HG02884 (cell line): Measurements from ENCODE around the gene CENPU.
"Not testable (repeated sequence)": the region's sequence is repeated elsewhere in the genome, so short reads cannot be mapped to it uniquely, and the experiment has no call there.

Experiments used
- ATAC-seq: cut with Tn5 transposase; IDR thresholded peaks from one replicate; pipeline ENCODE4 v1.9.1; 2021; ENCODE audit warnings: mild to moderate bottlenecking, moderate library complexity; ENCODE audit not compliant: unreplicated experiment

The CENPU gene

GRCh38 chr4:184733654-184734524, at the start of gene CENPU:
TSS of gene CENPU (minus strand) at chr4:184734096. CDS start at chr4:184734062, 34 bp downstream.
- peak; percentile 80 for ATAC-seq

GRCh38 chr4:184782731-184783373, 49.0 kb upstream of the CENPU start:
- ATAC-seq = no peak

- not testable (repeated sequence) for ATAC-seq
These were observed 45.3 kb upstream of the CENPU start for GRCh38 chr4:184779160-184779559.

GRCh38 chr4:184778325-184778724, 44.4 kb upstream of the CENPU start:
- no peak for ATAC-seq

GRCh38 chr4:184776821-184777220, 42.9 kb upstream of the CENPU start:
- no peak for ATAC-seq

GRCh38 chr4:184775854-184776555, 42.1 kb upstream of the CENPU start:
- ATAC-seq = no peak

- no peak for ATAC-seq
These were observed 40.3 kb upstream of the CENPU start for GRCh38 chr4:184774152-184774551.

- ATAC-seq = no peak
These were observed 37.5 kb upstream of the CENPU start for GRCh38 chr4:184771416-184771815.

GRCh38 chr4:184769141-184769765, 35.4 kb upstream of the CENPU start:
- ATAC-seq = no peak

GRCh38 chr4:184768296-184768695, 34.4 kb upstream of the CENPU start:
- ATAC-seq = no peak

- ATAC-seq = no peak
These were observed 32.5 kb upstream of the CENPU start for GRCh38 chr4:184766446-184766845.

- ATAC-seq = no peak
These were observed 31.8 kb upstream of the CENPU start for GRCh38 chr4:184765473-184766340.

GRCh38 chr4:184764601-184765000, 30.7 kb upstream of the CENPU start:
- no peak for ATAC-seq

GRCh38 chr4:184763150-184763780, 29.4 kb upstream of the CENPU start:
- ATAC-seq = no peak

GRCh38 chr4:184762100-184762499, 28.2 kb upstream of the CENPU start:
- ATAC-seq = peak; percentile 90

GRCh38 chr4:184760681-184761080, 26.8 kb upstream of the CENPU start:
- no peak for ATAC-seq

GRCh38 chr4:184757810-184758209, 23.9 kb upstream of the CENPU start:
- ATAC-seq = no peak

- no peak for ATAC-seq
These were observed 22.5 kb upstream of the CENPU start for GRCh38 chr4:184756399-184756798.

- ATAC-seq = no peak
These were observed 21.4 kb upstream of the CENPU start for GRCh38 chr4:184755278-184755677.
